ENCODE results near the gene C9orf43.
"Not testable (repeated sequence)": the region's sequence is repeated elsewhere in the genome, so short reads cannot be mapped to it uniquely, and the experiment has no call there.

The C9orf43 gene

DNA sequence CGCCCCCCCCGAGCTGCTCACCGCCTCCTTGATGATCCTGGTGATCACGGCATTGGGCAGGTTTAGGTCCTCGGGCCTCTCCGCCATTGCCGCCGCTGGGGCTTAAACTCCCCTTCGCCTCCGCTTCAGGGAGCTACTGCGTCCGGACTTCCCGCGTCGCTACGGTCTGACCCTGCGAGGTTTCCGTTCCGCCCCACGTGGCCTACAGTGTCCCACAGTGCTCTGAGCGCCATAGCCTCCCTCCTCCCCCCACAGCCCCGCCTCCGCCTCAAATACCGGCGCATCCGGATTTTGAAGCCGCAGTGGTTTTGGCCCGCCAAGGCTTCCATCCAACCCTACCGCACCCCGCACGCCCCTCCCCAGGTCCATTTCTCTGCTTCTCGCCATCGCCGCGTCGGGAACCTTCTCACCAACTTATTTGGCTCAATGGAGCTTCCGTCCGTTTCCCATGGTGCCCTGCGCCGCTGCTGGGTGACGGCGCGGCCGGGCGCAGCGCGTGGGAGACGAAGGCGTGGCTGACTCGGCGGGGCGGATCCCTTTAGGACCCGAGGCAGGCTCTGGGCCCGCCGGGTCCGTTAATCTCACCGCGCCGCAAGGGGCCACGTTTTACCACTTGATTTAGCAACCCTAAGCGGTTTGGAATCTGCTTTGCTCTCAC, at the start of gene C9orf43, which contains the start of gene POLE3:
Gene C9orf43 (plus strand): TSS at position 541 of the 658 bp plus-strand sequence. CDS start 2,747 bp downstream, outside the sequence.
Gene POLE3 (minus strand): TSS at position 469 of the 658 bp plus-strand sequence. CDS start 382 bp downstream, at position 87.
- peaks cover 7% of the 10 kb centered on the region for H3K4me1 ChIP-seq (ENCODE audit: insufficient read depth, low read length)
- no peaks in the 10 kb centered on the region for H3K27me3 ChIP-seq (ENCODE audit: insufficient read depth, low read length)

DNA sequence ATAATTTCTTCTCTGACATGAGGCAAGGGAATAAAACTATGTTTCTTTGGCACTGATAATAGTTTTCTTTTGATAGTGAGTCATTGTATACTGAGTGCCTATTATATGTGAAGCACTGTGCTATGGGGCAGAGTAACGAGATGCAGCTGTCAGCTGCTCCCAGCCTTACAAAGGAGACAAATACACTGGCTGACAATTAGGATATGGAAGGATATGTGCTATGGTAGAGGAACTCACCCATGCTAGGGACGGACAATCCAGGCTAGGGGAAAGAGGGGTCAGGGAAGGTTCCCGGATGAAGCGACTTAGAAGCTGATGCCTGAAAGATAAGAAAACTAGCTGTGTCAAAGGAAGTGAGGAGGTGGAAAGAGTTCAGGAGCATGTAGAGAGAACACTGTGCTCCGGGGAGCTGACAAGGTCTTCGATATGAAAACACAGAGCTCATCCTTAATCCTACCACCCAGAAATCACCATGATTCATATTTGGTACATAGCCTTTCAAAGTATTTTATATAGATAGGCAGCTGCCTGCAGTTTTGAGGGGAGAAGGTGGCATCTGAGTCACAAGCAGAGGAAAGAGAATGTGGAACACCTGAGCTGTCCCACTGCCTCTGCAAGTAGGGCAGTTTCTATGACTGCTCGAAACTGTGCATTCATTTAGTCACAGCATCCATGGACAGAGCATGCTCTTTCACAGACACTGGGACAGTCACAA, 49.1 kb upstream of the C9orf43 start:
- no peak overlapping the region for H3K4me3 ChIP-seq (ENCODE audit: low read length)
- no peaks in the 10 kb centered on the region for H3K36me3 ChIP-seq (ENCODE audit: insufficient read depth, low read length)
- H3K27me3 ChIP-seq (ENCODE audit: insufficient read depth, low read length), result peaks cover 11% of the 10 kb centered on the region
- H3K4me1 ChIP-seq (ENCODE audit: insufficient read depth, low read length), result peaks cover 4% of the 10 kb centered on the region
- no peak overlapping the region for H2AFZ ChIP-seq (ENCODE audit: low read depth, low read length)
- no peaks in the 10 kb centered on the region for H3K9me3 ChIP-seq (ENCODE audit: low read length)

More for the DNA sequence above, at the start of gene C9orf43, which contains the start of gene POLE3:
- H3K9me3 ChIP-seq (ENCODE audit: low read length), result no peaks in the 10 kb centered on the region
- H2AFZ ChIP-seq (ENCODE audit: low read depth, low read length), result peak within 1 kb of the TSS; percentile 70
- peaks cover 20% of the 10 kb centered on the region for H3K36me3 ChIP-seq (ENCODE audit: insufficient read depth, low read length)
- peak within 1 kb of the TSS; percentile 64 for H3K4me3 ChIP-seq (ENCODE audit: low read length)

GRCh38 chr9:113363336-113363735, 47.2 kb upstream of the C9orf43 start:
- H3K27me3 ChIP-seq (ENCODE audit: insufficient read depth, low read length), result peaks cover 11% of the 10 kb centered on the region
- H3K4me1 ChIP-seq (ENCODE audit: insufficient read depth, low read length), result peaks cover 4% of the 10 kb centered on the region
- no peak overlapping the region for H3K4me3 ChIP-seq (ENCODE audit: low read length)
- no peaks in the 10 kb centered on the region for H3K9me3 ChIP-seq (ENCODE audit: low read length)
- no peaks in the 10 kb centered on the region for H3K36me3 ChIP-seq (ENCODE audit: insufficient read depth, low read length)
- H2AFZ ChIP-seq (ENCODE audit: low read depth, low read length), result no peak overlapping the region

- Histone ChIP-seq H2AFZ (ENCODE audit: low read depth, low read length) (no peak overlapping the region), H3K36me3 (ENCODE audit: insufficient read depth, low read length) (no peaks in the 10 kb centered on the region), H3K9me3 (ENCODE audit: low read length) (no peaks in the 10 kb centered on the region), H3K4me3 (ENCODE audit: low read length) (no peak overlapping the region), H3K27me3 (ENCODE audit: insufficient read depth, low read length) (peaks cover 11% of the 10 kb centered on the region), H3K4me1 (ENCODE audit: insufficient read depth, low read length) (peaks cover 4% of the 10 kb centered on the region)
These were observed 45.6 kb upstream of the C9orf43 start for GRCh38 chr9:113364951-113365350.

DNA sequence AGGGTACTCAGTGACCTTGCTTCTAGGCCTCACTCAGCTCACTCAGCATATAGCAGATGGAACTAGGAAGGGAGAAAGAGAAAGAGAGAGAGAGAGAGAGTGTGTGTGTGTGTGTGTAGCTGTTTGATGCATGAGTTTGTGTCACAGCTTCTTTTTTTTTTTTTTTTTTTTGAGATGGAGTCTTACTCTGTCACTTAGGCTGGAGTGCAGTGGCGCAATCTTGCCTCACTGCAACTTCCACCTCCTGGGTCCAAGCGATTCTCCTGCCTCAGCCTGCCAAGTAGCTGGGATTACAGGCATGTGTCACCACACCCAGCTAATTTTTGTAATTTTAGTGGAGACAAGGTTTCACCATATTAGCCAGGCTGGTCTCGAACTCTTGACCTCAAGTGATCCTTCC, 44.9 kb upstream of the C9orf43 start:
- not testable (repeated sequence) for H3K4me1 ChIP-seq (ENCODE audit: insufficient read depth, low read length); H3K36me3 ChIP-seq (ENCODE audit: insufficient read depth, low read length); H2AFZ ChIP-seq (ENCODE audit: low read depth, low read length); H3K9me3 ChIP-seq (ENCODE audit: low read length); H3K4me3 ChIP-seq (ENCODE audit: low read length); H3K27me3 ChIP-seq (ENCODE audit: insufficient read depth, low read length)

DNA sequence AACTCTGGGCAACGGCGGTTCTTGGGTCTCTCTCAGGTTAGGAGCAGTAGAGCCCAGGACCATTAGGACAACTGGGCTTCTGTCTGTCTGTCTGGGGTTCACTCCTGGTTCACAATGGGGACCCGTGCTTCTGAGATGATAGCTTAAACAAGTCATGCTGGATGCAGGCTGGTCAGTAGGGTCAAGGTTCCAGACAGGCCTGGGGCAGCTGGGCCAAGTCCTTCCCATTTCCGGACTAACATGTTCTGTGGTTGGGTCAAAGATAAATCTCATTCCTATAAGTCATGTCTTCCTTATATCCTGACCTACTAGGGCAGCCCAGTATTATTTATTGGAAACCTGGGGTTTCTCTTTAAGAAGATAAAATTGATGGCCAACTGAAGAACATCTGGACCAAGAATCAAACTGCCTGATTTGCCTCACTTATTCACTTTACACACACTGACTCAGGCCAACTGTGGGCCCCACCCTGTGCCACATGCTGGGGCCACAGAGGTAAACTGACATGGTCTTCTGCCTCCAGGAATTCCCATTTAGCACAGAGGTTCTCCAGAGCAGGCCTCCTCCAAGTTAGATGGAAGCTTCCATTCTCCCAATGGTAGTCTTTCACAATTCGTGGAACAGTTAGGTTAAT, 42.1 kb upstream of the C9orf43 start:
- no peaks in the 10 kb centered on the region for H3K27me3 ChIP-seq (ENCODE audit: insufficient read depth, low read length)
- H3K9me3 ChIP-seq (ENCODE audit: low read length), result no peaks in the 10 kb centered on the region
- no peaks in the 10 kb centered on the region for H3K36me3 ChIP-seq (ENCODE audit: insufficient read depth, low read length)
- H2AFZ ChIP-seq (ENCODE audit: low read depth, low read length), result no peak overlapping the region
- no peak overlapping the region for H3K4me3 ChIP-seq (ENCODE audit: low read length)
- no peaks in the 10 kb centered on the region for H3K4me1 ChIP-seq (ENCODE audit: insufficient read depth, low read length)

GRCh38 chr9:113368982-113369854, 41.3 kb upstream of the C9orf43 start:
- Histone ChIP-seq H3K4me1 (ENCODE audit: insufficient read depth, low read length) (no peaks in the 10 kb centered on the region), H3K4me3 (ENCODE audit: low read length) (no peak overlapping the region), H3K27me3 (ENCODE audit: insufficient read depth, low read length) (no peaks in the 10 kb centered on the region), H3K9me3 (ENCODE audit: low read length) (no peaks in the 10 kb centered on the region), H2AFZ (ENCODE audit: low read depth, low read length) (no peak overlapping the region), H3K36me3 (ENCODE audit: insufficient read depth, low read length) (peaks cover 5% of the 10 kb centered on the region)

- Histone ChIP-seq H2AFZ (ENCODE audit: low read depth, low read length) (no peak overlapping the region), H3K36me3 (ENCODE audit: insufficient read depth, low read length) (peaks cover 6% of the 10 kb centered on the region), H3K4me3 (ENCODE audit: low read length) (no peak overlapping the region), H3K4me1 (ENCODE audit: insufficient read depth, low read length) (no peaks in the 10 kb centered on the region), H3K27me3 (ENCODE audit: insufficient read depth, low read length) (no peaks in the 10 kb centered on the region), H3K9me3 (ENCODE audit: low read length) (no peaks in the 10 kb centered on the region)
These were observed 40.7 kb upstream of the C9orf43 start for GRCh38 chr9:113369855-113370140.

DNA sequence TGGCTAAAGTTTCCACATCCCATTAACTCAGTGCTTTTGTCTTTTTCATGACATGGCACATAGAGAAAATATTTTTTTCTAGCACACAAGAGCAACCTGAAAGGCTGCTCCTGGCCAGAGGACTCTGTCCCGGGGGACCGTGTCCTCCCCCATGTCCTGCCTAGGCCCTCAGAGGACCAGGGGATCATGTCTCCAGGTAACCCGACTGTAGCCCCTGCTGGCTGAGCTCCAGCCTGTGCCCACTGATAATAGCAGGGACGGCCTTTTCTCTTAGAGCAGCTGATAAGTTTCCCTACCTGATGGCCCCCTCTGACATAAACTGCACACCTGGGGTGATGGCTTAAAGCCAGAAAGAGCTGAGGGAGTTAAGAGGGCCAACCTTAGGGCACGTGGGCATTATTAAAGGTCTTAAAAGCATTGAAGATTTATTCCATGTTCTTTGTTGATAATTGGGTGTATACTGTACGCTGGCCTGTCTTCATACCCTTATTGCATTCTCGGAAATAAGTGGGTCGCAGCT, 39.7 kb upstream of the C9orf43 start:
- H3K4me3 ChIP-seq (ENCODE audit: low read length), result no peak overlapping the region
- no peak overlapping the region for H2AFZ ChIP-seq (ENCODE audit: low read depth, low read length)
- no peaks in the 10 kb centered on the region for H3K9me3 ChIP-seq (ENCODE audit: low read length)
- no peaks in the 10 kb centered on the region for H3K27me3 ChIP-seq (ENCODE audit: insufficient read depth, low read length)
- no peaks in the 10 kb centered on the region for H3K4me1 ChIP-seq (ENCODE audit: insufficient read depth, low read length)
- peaks cover 6% of the 10 kb centered on the region for H3K36me3 ChIP-seq (ENCODE audit: insufficient read depth, low read length)

DNA sequence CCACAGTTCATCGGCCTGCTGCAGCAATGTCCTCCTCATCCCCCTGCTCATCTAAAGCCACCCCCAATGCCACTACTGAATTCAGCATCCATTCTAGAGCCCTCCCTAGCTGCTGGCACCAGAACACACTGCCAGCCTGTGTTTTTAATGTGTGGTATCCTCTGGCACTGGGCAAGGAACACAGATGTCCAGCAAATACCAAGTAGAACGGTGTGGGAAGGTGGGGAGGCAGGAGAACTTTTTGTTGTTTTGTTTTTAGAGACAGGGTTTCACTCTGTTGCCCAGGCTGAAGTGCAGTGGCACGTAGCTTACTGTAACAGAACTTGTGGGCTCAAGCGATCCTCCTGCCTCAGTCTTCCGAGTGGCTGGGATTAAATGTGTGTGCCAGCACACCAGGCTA, 38.5 kb upstream of the C9orf43 start:
- Histone ChIP-seq H2AFZ (ENCODE audit: low read depth, low read length) (no peak overlapping the region), H3K4me3 (ENCODE audit: low read length) (no peak overlapping the region), H3K9me3 (ENCODE audit: low read length) (no peaks in the 10 kb centered on the region), H3K4me1 (ENCODE audit: insufficient read depth, low read length) (no peaks in the 10 kb centered on the region), H3K36me3 (ENCODE audit: insufficient read depth, low read length) (peaks cover 6% of the 10 kb centered on the region), H3K27me3 (ENCODE audit: insufficient read depth, low read length) (no peaks in the 10 kb centered on the region)

GRCh38 chr9:113373256-113373655, 37.3 kb upstream of the C9orf43 start:
- H2AFZ ChIP-seq (ENCODE audit: low read depth, low read length), result no peak overlapping the region
- H3K4me3 ChIP-seq (ENCODE audit: low read length), result no peak overlapping the region
- no peaks in the 10 kb centered on the region for H3K27me3 ChIP-seq (ENCODE audit: insufficient read depth, low read length)

GRCh38 chr9:113373676-113374392, 36.7 kb upstream of the C9orf43 start:
- H2AFZ ChIP-seq (ENCODE audit: low read depth, low read length), result no peak overlapping the region
- H3K4me3 ChIP-seq (ENCODE audit: low read length), result no peak overlapping the region
- peaks cover 6% of the 10 kb centered on the region for H3K36me3 ChIP-seq (ENCODE audit: insufficient read depth, low read length)
- H3K27me3 ChIP-seq (ENCODE audit: insufficient read depth, low read length), result no peaks in the 10 kb centered on the region
- H3K9me3 ChIP-seq (ENCODE audit: low read length), result no peaks in the 10 kb centered on the region
- no peaks in the 10 kb centered on the region for H3K4me1 ChIP-seq (ENCODE audit: insufficient read depth, low read length)

More at GRCh38 chr9:113373256-113373655, 37.3 kb upstream of the C9orf43 start:
- Histone ChIP-seq H3K4me1 (ENCODE audit: insufficient read depth, low read length) (no peaks in the 10 kb centered on the region), H3K36me3 (ENCODE audit: insufficient read depth, low read length) (peaks cover 6% of the 10 kb centered on the region), H3K9me3 (ENCODE audit: low read length) (no peaks in the 10 kb centered on the region)

Measured in neuron (in vitro differentiated cells).